ENCODE data around the gene HOXA3. TPM values are rescaled to one million over a fixed set of nuclear protein-coding genes. Genes with fewer than 3 reads are reported as not detected.
A peak's percentile ranks its signal among the peaks of the same experiment; 100 is the strongest.

HOXA3 gene
- total RNA-seq, 1 experiment from 2014 or later = 4.5 TPM

- H3F3A ChIP-seq (ENCODE audit: low read length, unreplicated experiment) = no peaks in the 10 kb centered on the region
- H2AFZ ChIP-seq (ENCODE audit: low read length) = no peak overlapping the region
- POLR2A ChIA-PET (ENCODE audit: unreplicated experiment) = interaction anchor here (0.6 to 0.7 kb wide), 3 partner anchors 9 to 734 kb away, joined by 3 read pairs; no protein-coding TSS in a partner anchor
- H3K9ac ChIP-seq (ENCODE audit: low read length) = peak overlapping the region; percentile 97
- H3K27ac ChIP-seq (ENCODE audit: low read length) = peak overlapping the region; percentile 97
- BruUV-seq (replicated peaks) = no TSS peak
- no peaks in the 10 kb centered on the region for H3K36me3 ChIP-seq (ENCODE audit: low read depth, low read length)
- no peaks in the 10 kb centered on the region for H3K9me2 ChIP-seq (replicated peaks; ENCODE audit: low read length)
- ATAC-seq (no peak), DNase-seq (no peak)
- no peaks in the 10 kb centered on the region for H3K27me3 ChIP-seq (ENCODE audit: low read length)
- TF ChIP-seq EZH2 (IDR thresholded peaks at IDR 0.05; ENCODE audit: low read length, unreplicated experiment) (no peak), EZH2phosphoT487 (IDR thresholded peaks at IDR 0.05; ENCODE audit: borderline replicate concordance, low read length) (no peak), CTCF (conservative IDR thresholded peaks at IDR 0.05; ENCODE audit: low read depth, low read length) (no peak)
- no peaks in the 10 kb centered on the region for H4K20me1 ChIP-seq (ENCODE audit: low read length)
- H3K79me2 ChIP-seq (ENCODE audit: low read length) = peaks cover 99% of the 10 kb centered on the region
- CTCF ChIA-PET = no interaction called here
- peaks cover 38% of the 10 kb centered on the region for H3K4me1 ChIP-seq (ENCODE audit: insufficient read depth, low read length)
- H3K4me2 ChIP-seq (ENCODE audit: low read length) = peak overlapping the region; percentile 99
- intact Hi-C loops (cut with micrococcal nuclease) = no loop called here
- peak overlapping the region; percentile 91 for H3K4me3 ChIP-seq (ENCODE audit: low read length)
- H3K9me3 ChIP-seq (ENCODE audit: low read length) = no peaks in the 10 kb centered on the region
These were observed 31.4 kb upstream of the HOXA3 start for GRCh38 chr7:27183682-27184336.

GRCh38 chr7:27182861-27183681 is 30.7 kb upstream of the HOXA3 start:
- no peak for ATAC-seq
- Histone ChIP-seq H3K4me2 (ENCODE audit: low read length) (peak overlapping the region; percentile 99), H2AFZ (ENCODE audit: low read length) (no peak overlapping the region), H3K27me3 (ENCODE audit: low read length) (no peaks in the 10 kb centered on the region), H3K9me3 (ENCODE audit: low read length) (no peaks in the 10 kb centered on the region), H3K36me3 (ENCODE audit: low read depth, low read length) (no peaks in the 10 kb centered on the region), H3K4me3 (ENCODE audit: low read length) (peak overlapping the region; percentile 91), H3F3A (ENCODE audit: low read length, unreplicated experiment) (no peaks in the 10 kb centered on the region), H3K79me2 (ENCODE audit: low read length) (peaks cover 99% of the 10 kb centered on the region), H3K27ac (ENCODE audit: low read length) (peak overlapping the region; percentile 97), H4K20me1 (ENCODE audit: low read length) (no peaks in the 10 kb centered on the region), H3K9ac (ENCODE audit: low read length) (peak overlapping the region; percentile 97), H3K9me2 (replicated peaks; ENCODE audit: low read length) (no peaks in the 10 kb centered on the region), H3K4me1 (ENCODE audit: insufficient read depth, low read length) (peaks cover 37% of the 10 kb centered on the region)
- ChIA-PET CTCF (no interaction called here), POLR2A (ENCODE audit: unreplicated experiment) (interaction anchor here (0.6 to 0.7 kb wide), 3 partner anchors 8 to 733 kb away, joined by 3 to 4 read pairs (median 3); no protein-coding TSS in a partner anchor)
- TF ChIP-seq EZH2phosphoT487 (IDR thresholded peaks at IDR 0.05; ENCODE audit: borderline replicate concordance, low read length) = no peak
- no peak for TF ChIP-seq EZH2 (IDR thresholded peaks at IDR 0.05; ENCODE audit: low read length, unreplicated experiment)
- no peak for TF ChIP-seq CTCF (conservative IDR thresholded peaks at IDR 0.05; ENCODE audit: low read depth, low read length)
- intact Hi-C loops (cut with micrococcal nuclease) = no loop called here
- no peak for DNase-seq
- no TSS peak for BruUV-seq (replicated peaks)

Data from PC-3 (cell line).